Fibroblast of villous mesenchyme (primary cell): ENCODE results near the gene MAP2K5. TPM values are rescaled to one million over a fixed set of nuclear protein-coding genes. Genes with fewer than 3 reads are reported as not detected.
A peak's percentile ranks its signal among the peaks of the same experiment; 100 is the strongest.
"Not testable (repeated sequence)": the region's sequence is repeated elsewhere in the genome, so short reads cannot be mapped to it uniquely, and the experiment has no call there.

ENCODE experiments used
- DNase-seq: peaks from one replicate; pipeline ENCODE4 v3.0.0-alpha.2; 2010; ENCODE audit warnings: low read depth
- H3K4me3 ChIP-seq: 2 replicates; pipeline ENCODE4 v1.5.1; 2011; ENCODE audit warnings: low read depth, mild to moderate bottlenecking, low read length
- CTCF ChIP-seq: IDR thresholded peaks from 2 replicates; pipeline ENCODE4 v1.5.1; 2012; ENCODE audit warnings: low read depth, mild to moderate bottlenecking, low read length; ENCODE audit not compliant: insufficient read depth
- total RNA-seq: library from RNA; depleted of rRNA; stranded (reverse); fragments of >200 nt; gene quantifications from 2 replicates; pipeline ENCODE4 v1.2.3, GENCODE V29; 2012

Gene MAP2K5
- total RNA-seq, 1 donor: 6.9 TPM

- no peak for TF ChIP-seq CTCF
- no peak for DNase-seq
- H3K4me3 ChIP-seq: no peak overlapping the region
Observed at GRCh38 chr15:67641453-67641852, 99.0 kb downstream of the MAP2K5 start.

GRCh38 chr15:67646847-67647246, 104.3 kb downstream of the MAP2K5 start:
- DNase-seq: no peak
- no peak overlapping the region for H3K4me3 ChIP-seq
- TF ChIP-seq CTCF: no peak

GRCh38 chr15:67652586-67652985, 110.1 kb downstream of the MAP2K5 start:
- no peak for TF ChIP-seq CTCF
- no peak for DNase-seq

GRCh38 chr15:67660446-67660845, 117.9 kb downstream of the MAP2K5 start:
- no peak for TF ChIP-seq CTCF
- no peak overlapping the region for H3K4me3 ChIP-seq
- no peak for DNase-seq

More at GRCh38 chr15:67652586-67652985, 110.1 kb downstream of the MAP2K5 start:
- H3K4me3 ChIP-seq: no peak overlapping the region

- no peak for DNase-seq
- no peak for TF ChIP-seq CTCF
- no peak overlapping the region for H3K4me3 ChIP-seq
Observed at GRCh38 chr15:67660874-67661606, 118.5 kb downstream of the MAP2K5 start.

GRCh38 chr15:67670647-67671305, 128.3 kb downstream of the MAP2K5 start:
- TF ChIP-seq CTCF: no peak

GRCh38 chr15:67672834-67673233, 130.3 kb downstream of the MAP2K5 start:
- H3K4me3 ChIP-seq, DNase-seq: not testable (repeated sequence)

More at GRCh38 chr15:67670647-67671305, 128.3 kb downstream of the MAP2K5 start:
- no peak overlapping the region for H3K4me3 ChIP-seq
- peak; percentile 4 for DNase-seq
